HepG2 (cell line): ENCODE data around the gene FOSB. TPM values are rescaled to one million over a fixed set of nuclear protein-coding genes. Genes with fewer than 3 reads are reported as not detected.

Experiments used
- ELF3 ChIP-seq: IDR thresholded peaks from 2 replicates; pipeline ENCODE4 v1.6.1; 2016; ENCODE audit warnings: missing genetic modification reagents, missing compliant biosample characterization
- FLYWCH1 ChIP-seq: sonication (generic); formaldehyde crosslinking; IDR thresholded peaks from 2 replicates; pipeline ENCODE4 v1.8.1; 2023; ENCODE audit warnings: mild to moderate bottlenecking, missing genetic modification reagents
- MAFK ChIP-seq, 2 experiments: IDR thresholded peaks in 1 of 2; conservative IDR thresholded peaks in 1 of 2; 2 replicates each; pipeline ENCODE4 v1.6.1; 2011; ENCODE audit warnings: improper control_type of control experiment in 2 of 2, low read length in 2 of 2
- MATR3 ChIP-seq: sonication (generic); formaldehyde crosslinking; IDR thresholded peaks from 2 replicates; pipeline ENCODE4 v1.4.0; 2020; ENCODE audit warnings: missing genetic modification reagents
- NR2F2 ChIP-seq: IDR thresholded peaks from 2 replicates; pipeline ENCODE4 v1.6.1; 2012; ENCODE audit warnings: low read depth, inconsistent platforms, borderline replicate concordance
- RFX1 ChIP-seq: fragments of 450-650 bp; IDR thresholded peaks from 2 replicates; pipeline ENCODE4 v1.6.1; 2017
- SIX1 ChIP-seq: sonication (generic); formaldehyde crosslinking; IDR thresholded peaks from 2 replicates; pipeline ENCODE4 v1.4.0; 2020; ENCODE audit warnings: missing genetic modification reagents, borderline replicate concordance
- SP4 ChIP-seq: sonication (generic); formaldehyde crosslinking; IDR thresholded peaks from 2 replicates; pipeline ENCODE4 v1.8.1; 2023; ENCODE audit warnings: mild to moderate bottlenecking, missing genetic modification reagents
- ZNF335 ChIP-seq: sonication (generic); formaldehyde crosslinking; IDR thresholded peaks from 2 replicates; pipeline ENCODE4 v1.4.0; 2020; ENCODE audit warnings: missing genetic modification reagents
- ZNF547 ChIP-seq: sonication (generic); formaldehyde crosslinking; IDR thresholded peaks from 2 replicates; pipeline ENCODE4 v1.5.1; 2020; ENCODE audit warnings: mild to moderate bottlenecking, missing genetic modification reagents
- ZNF552 ChIP-seq: sonication (generic); formaldehyde crosslinking; IDR thresholded peaks from 2 replicates; pipeline ENCODE4 v1.9.0; 2022; ENCODE audit warnings: missing genetic modification reagents, mild to moderate bottlenecking, borderline replicate concordance
- ZNF570 ChIP-seq: sonication (generic); formaldehyde crosslinking; IDR thresholded peaks from 2 replicates; pipeline ENCODE4 v1.4.0; 2020; ENCODE audit warnings: mild to moderate bottlenecking, missing genetic modification reagents, borderline replicate concordance
- ZNF589 ChIP-seq: sonication (generic); formaldehyde crosslinking; conservative IDR thresholded peaks from 2 replicates; pipeline ENCODE4 v1.8.0; 2022; ENCODE audit warnings: mild to moderate bottlenecking, moderate library complexity, missing genetic modification reagents
- ZNF616 ChIP-seq: sonication (generic); formaldehyde crosslinking; IDR thresholded peaks from 2 replicates; pipeline ENCODE4 v1.5.0; 2020; ENCODE audit warnings: low read depth, mild to moderate bottlenecking, missing genetic modification reagents
- ZNF678 ChIP-seq: sonication (generic); formaldehyde crosslinking; IDR thresholded peaks from 2 replicates; pipeline ENCODE4 v1.4.0; 2020; ENCODE audit warnings: mild to moderate bottlenecking, missing genetic modification reagents
- ZNF761 ChIP-seq: sonication (generic); formaldehyde crosslinking; conservative IDR thresholded peaks from 2 replicates; pipeline ENCODE4 v1.4.0; 2020; ENCODE audit warnings: mild to moderate bottlenecking, missing genetic modification reagents
- ZNF777 ChIP-seq: sonication (generic); formaldehyde crosslinking; IDR thresholded peaks from 2 replicates; pipeline ENCODE4 v1.4.0; 2020; ENCODE audit warnings: missing genetic modification reagents
- ZNF839 ChIP-seq: sonication (generic); formaldehyde crosslinking; IDR thresholded peaks from 2 replicates; pipeline ENCODE4 v1.4.0; 2020; ENCODE audit warnings: missing genetic modification reagents, mild to moderate bottlenecking, borderline replicate concordance
- polyA plus RNA-seq, 8 experiments: library from polyadenylated mRNA; depleted of rRNA in 3 of 8; stranded (reverse) in 7 of 8; unstranded in 1 of 8; fragments of >200 nt; fragmentation: Illumina TruSeq in 4 of 8; extraction: Trizol in 4 of 8; gene quantifications; 2 replicates each; pipeline versions ENCODE4 v1.2.1 to v1.2.3, GENCODE V29; 2011 to 2016; ENCODE audit warnings: low read depth in 4 of 8, missing spikeins in 1 of 8, mixed read lengths in 1 of 8; ENCODE audit not compliant: insufficient read depth in 1 of 8
- total RNA-seq, 5 experiments: library from RNA; depleted of rRNA; stranded (reverse); fragments of >200 nt; fragmentation: Illumina TruSeq; extraction: Trizol; gene quantifications; 2 replicates each; pipeline ENCODE4 v1.2.3, GENCODE V29; 2016; ENCODE audit warnings: low read depth in 1 of 5
- TF ChIP-seq, protein P1 (sequence below): sonication (generic); formaldehyde crosslinking; IDR thresholded peaks from 2 replicates; pipeline ENCODE4 v1.5.1; 2020; ENCODE audit warnings: missing genetic modification reagents, mild to moderate bottlenecking, borderline replicate concordance
- TF ChIP-seq, protein P2 (sequence below): sonication (generic); formaldehyde crosslinking; conservative IDR thresholded peaks from 2 replicates; pipeline ENCODE4 v1.4.0; 2020; ENCODE audit warnings: mild to moderate bottlenecking, missing genetic modification reagents, moderate library complexity
- TF ChIP-seq, protein P3 (sequence below): sonication (generic); formaldehyde crosslinking; IDR thresholded peaks from 2 replicates; pipeline ENCODE4 v1.5.0; 2020; ENCODE audit warnings: missing genetic modification reagents
- TF ChIP-seq, protein P4 (sequence below): sonication (generic); formaldehyde crosslinking; IDR thresholded peaks from 2 replicates; pipeline ENCODE4 v1.4.0; 2020; ENCODE audit warnings: missing genetic modification reagents

FOSB gene
- total and polyA plus RNA-seq, 2 of the 13 experiments (the other 11 are each of a cell fraction or from before 2014, with no cell fraction given): 2.8 to 6.0 TPM

DNA sequence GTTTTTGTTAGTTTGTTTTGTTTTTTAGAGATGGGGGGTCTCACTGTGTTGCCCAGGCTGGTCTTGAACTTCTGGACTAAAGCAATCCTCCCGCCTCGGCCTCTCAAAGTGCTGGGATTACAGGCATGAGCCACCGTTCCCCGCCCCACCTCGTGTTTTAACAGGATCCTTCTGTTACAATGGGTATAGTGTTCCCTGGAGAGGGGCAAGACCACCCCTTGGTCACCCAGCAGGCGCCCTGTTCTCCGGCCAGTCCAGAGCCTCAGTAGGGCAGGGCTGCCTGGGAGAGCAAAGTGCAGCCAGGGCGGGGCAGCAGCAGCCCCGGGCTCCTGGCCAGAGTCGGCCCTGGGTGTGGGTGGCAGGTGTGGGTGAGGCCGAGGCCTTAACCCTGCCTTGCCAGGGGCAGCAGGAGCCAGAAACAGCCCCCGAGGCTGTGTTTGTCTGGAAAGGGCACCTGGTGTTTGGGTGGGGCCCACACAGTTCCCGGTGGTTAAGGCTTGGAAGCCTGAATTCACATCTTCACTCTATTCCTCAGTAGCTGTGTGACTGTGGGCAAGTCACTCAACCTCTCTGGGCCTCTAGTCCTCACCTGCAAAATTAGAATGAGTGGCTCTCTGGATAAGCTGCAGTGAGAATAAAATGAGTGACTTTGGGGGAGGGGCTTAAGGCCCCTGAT, 46.7 kb downstream of the FOSB start (continued):
- TF ChIP-seq, protein P1, sequence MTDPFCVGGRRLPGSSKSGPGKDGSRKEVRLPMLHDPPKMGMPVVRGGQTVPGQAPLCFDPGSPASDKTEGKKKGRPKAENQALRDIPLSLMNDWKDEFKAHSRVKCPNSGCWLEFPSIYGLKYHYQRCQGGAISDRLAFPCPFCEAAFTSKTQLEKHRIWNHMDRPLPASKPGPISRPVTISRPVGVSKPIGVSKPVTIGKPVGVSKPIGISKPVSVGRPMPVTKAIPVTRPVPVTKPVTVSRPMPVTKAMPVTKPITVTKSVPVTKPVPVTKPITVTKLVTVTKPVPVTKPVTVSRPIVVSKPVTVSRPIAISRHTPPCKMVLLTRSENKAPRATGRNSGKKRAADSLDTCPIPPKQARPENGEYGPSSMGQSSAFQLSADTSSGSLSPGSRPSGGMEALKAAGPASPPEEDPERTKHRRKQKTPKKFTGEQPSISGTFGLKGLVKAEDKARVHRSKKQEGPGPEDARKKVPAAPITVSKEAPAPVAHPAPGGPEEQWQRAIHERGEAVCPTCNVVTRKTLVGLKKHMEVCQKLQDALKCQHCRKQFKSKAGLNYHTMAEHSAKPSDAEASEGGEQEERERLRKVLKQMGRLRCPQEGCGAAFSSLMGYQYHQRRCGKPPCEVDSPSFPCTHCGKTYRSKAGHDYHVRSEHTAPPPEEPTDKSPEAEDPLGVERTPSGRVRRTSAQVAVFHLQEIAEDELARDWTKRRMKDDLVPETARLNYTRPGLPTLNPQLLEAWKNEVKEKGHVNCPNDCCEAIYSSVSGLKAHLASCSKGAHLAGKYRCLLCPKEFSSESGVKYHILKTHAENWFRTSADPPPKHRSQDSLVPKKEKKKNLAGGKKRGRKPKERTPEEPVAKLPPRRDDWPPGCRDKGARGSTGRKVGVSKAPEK (CRISPR knock-in tag): no peak
- TF ChIP-seq MAFK (conservative IDR thresholded peaks at IDR 0.05 in 1 of 2, IDR thresholded peaks at IDR 0.05 in 1 of 2; ENCODE audit: low read length in 2 of 2) (no peak), RFX1 (no peak), ZNF678 (no peak), ZNF547 (CRISPR knock-in tag) (no peak), SP4 (CRISPR knock-in tag) (peak; percentile 74; the same call in 1 of the 2 replicates), NR2F2 (no peak), ZNF589 (no peak), ELF3 (CRISPR knock-in tag) (peak; percentile 53; the same call in 1 of the 2 replicates), ZNF335 (CRISPR knock-in tag) (no peak), SIX1 (CRISPR knock-in tag) (peak; percentile 17; the same call in 1 of the 2 replicates), ZNF761 (CRISPR knock-in tag) (no peak), ZNF570 (CRISPR knock-in tag) (no peak), ZNF777 (CRISPR knock-in tag) (peak; percentile 53; the same call in 1 of the 2 replicates), MATR3 (CRISPR knock-in tag) (no peak), ZNF616 (CRISPR knock-in tag) (no peak), ZNF552 (no peak), FLYWCH1 (CRISPR knock-in tag) (no peak), ZNF839 (CRISPR knock-in tag) (no peak)
- TF ChIP-seq, protein P2, sequence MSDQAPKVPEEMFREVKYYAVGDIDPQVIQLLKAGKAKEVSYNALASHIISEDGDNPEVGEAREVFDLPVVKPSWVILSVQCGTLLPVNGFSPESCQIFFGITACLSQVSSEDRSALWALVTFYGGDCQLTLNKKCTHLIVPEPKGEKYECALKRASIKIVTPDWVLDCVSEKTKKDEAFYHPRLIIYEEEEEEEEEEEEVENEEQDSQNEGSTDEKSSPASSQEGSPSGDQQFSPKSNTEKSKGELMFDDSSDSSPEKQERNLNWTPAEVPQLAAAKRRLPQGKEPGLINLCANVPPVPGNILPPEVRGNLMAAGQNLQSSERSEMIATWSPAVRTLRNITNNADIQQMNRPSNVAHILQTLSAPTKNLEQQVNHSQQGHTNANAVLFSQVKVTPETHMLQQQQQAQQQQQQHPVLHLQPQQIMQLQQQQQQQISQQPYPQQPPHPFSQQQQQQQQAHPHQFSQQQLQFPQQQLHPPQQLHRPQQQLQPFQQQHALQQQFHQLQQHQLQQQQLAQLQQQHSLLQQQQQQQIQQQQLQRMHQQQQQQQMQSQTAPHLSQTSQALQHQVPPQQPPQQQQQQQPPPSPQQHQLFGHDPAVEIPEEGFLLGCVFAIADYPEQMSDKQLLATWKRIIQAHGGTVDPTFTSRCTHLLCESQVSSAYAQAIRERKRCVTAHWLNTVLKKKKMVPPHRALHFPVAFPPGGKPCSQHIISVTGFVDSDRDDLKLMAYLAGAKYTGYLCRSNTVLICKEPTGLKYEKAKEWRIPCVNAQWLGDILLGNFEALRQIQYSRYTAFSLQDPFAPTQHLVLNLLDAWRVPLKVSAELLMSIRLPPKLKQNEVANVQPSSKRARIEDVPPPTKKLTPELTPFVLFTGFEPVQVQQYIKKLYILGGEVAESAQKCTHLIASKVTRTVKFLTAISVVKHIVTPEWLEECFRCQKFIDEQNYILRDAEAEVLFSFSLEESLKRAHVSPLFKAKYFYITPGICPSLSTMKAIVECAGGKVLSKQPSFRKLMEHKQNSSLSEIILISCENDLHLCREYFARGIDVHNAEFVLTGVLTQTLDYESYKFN (CRISPR knock-in tag): peak; percentile 86
- TF ChIP-seq, protein P3, sequence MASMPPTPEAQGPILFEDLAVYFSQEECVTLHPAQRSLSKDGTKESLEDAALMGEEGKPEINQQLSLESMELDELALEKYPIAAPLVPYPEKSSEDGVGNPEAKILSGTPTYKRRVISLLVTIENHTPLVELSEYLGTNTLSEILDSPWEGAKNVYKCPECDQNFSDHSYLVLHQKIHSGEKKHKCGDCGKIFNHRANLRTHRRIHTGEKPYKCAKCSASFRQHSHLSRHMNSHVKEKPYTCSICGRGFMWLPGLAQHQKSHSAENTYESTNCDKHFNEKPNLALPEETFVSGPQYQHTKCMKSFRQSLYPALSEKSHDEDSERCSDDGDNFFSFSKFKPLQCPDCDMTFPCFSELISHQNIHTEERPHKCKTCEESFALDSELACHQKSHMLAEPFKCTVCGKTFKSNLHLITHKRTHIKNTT: no peak
- TF ChIP-seq, protein P4, sequence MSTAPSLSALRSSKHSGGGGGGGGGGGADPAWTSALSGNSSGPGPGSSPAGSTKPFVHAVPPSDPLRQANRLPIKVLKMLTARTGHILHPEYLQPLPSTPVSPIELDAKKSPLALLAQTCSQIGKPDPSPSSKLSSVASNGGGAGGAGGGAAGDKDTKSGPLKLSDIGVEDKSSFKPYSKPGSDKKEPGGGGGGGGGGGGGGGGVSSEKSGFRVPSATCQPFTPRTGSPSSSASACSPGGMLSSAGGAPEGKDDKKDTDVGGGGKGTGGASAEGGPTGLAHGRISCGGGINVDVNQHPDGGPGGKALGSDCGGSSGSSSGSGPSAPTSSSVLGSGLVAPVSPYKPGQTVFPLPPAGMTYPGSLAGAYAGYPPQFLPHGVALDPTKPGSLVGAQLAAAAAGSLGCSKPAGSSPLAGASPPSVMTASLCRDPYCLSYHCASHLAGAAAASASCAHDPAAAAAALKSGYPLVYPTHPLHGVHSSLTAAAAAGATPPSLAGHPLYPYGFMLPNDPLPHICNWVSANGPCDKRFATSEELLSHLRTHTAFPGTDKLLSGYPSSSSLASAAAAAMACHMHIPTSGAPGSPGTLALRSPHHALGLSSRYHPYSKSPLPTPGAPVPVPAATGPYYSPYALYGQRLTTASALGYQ: peak; percentile 74; the same call in 1 of the 2 replicates
